ENCODE measurements around the gene MAP3K19.
"Not testable (repeated sequence)": the region's sequence is repeated elsewhere in the genome, so short reads cannot be mapped to it uniquely, and the experiment has no call there.

Gene MAP3K19

GRCh38 chr2:135047300-135047699 lies at the start of gene MAP3K19:
Gene MAP3K19, minus strand, starts transcription at chr2:135047447. Its CDS starts 22,800 bp downstream, at chr2:135024647.
- no peak for TF ChIP-seq CTCF (conservative IDR thresholded peaks at IDR 0.05; ENCODE audit: low read length)
- DNase-seq (ENCODE audit: low read depth) = no peak
- H3K4me3 ChIP-seq (ENCODE audit: low read length) = no peak within 1 kb of the TSS

GRCh38 chr2:135096665-135097446 lies 49.6 kb upstream of the MAP3K19 start:
- no peak for TF ChIP-seq CTCF (conservative IDR thresholded peaks at IDR 0.05; ENCODE audit: low read length)
- H3K4me3 ChIP-seq (ENCODE audit: low read length) = no peak overlapping the region
- no peak for DNase-seq (ENCODE audit: low read depth)

- TF ChIP-seq CTCF (conservative IDR thresholded peaks at IDR 0.05; ENCODE audit: low read length) = no peak
- no peak overlapping the region for H3K4me3 ChIP-seq (ENCODE audit: low read length)
- no peak for DNase-seq (ENCODE audit: low read depth)
Observed at GRCh38 chr2:135095591-135095990, 48.3 kb upstream of the MAP3K19 start.

GRCh38 chr2:135094508-135094907 lies 47.3 kb upstream of the MAP3K19 start:
- no peak for TF ChIP-seq CTCF (conservative IDR thresholded peaks at IDR 0.05; ENCODE audit: low read length)
- DNase-seq (ENCODE audit: low read depth) = no peak
- no peak overlapping the region for H3K4me3 ChIP-seq (ENCODE audit: low read length)

GRCh38 chr2:135093670-135094330 lies 46.6 kb upstream of the MAP3K19 start:
- no peak overlapping the region for H3K4me3 ChIP-seq (ENCODE audit: low read length)
- DNase-seq (ENCODE audit: low read depth) = no peak
- TF ChIP-seq CTCF (conservative IDR thresholded peaks at IDR 0.05; ENCODE audit: low read length) = no peak

- no peak for DNase-seq (ENCODE audit: low read depth)
- no peak for TF ChIP-seq CTCF (conservative IDR thresholded peaks at IDR 0.05; ENCODE audit: low read length)
- no peak overlapping the region for H3K4me3 ChIP-seq (ENCODE audit: low read length)
Observed at GRCh38 chr2:135093193-135093592, 45.9 kb upstream of the MAP3K19 start.

- H3K4me3 ChIP-seq (ENCODE audit: low read length) = no peak overlapping the region
- DNase-seq (ENCODE audit: low read depth) = no peak
- TF ChIP-seq CTCF (conservative IDR thresholded peaks at IDR 0.05; ENCODE audit: low read length) = no peak
Observed at GRCh38 chr2:135091681-135092080, 44.4 kb upstream of the MAP3K19 start.

- DNase-seq (ENCODE audit: low read depth); H3K4me3 ChIP-seq (ENCODE audit: low read length): not testable (repeated sequence)
Observed at GRCh38 chr2:135089597-135089996, 42.4 kb upstream of the MAP3K19 start.

All from AG10803 (cell line).